A204.1 (cell line): ENCODE results near the gene PPP1R7.

Source experiments
- FAIRE-seq: peaks from 2 replicates; lab custom pipeline; 2012; peaks lifted over from hg19 to GRCh38; lab: Jason Lieb, UNC

The PPP1R7 gene

GRCh38 chr2:241161646-241162281 lies 11.5 kb downstream of the PPP1R7 start:
- no peak for FAIRE-seq

- FAIRE-seq = no peak
These were observed 13.4 kb downstream of the PPP1R7 start for GRCh38 chr2:241163601-241164118.

GRCh38 chr2:241168366-241168765 lies 18.1 kb downstream of the PPP1R7 start:
- FAIRE-seq = no peak

- no peak for FAIRE-seq
These were observed 23.3 kb downstream of the PPP1R7 start for GRCh38 chr2:241173557-241173956.

GRCh38 chr2:241177526-241178334 lies 27.5 kb downstream of the PPP1R7 start:
- FAIRE-seq = no peak

- FAIRE-seq = no peak
These were observed 28.7 kb downstream of the PPP1R7 start for GRCh38 chr2:241178961-241179360.

- FAIRE-seq = no peak
These were observed 29.6 kb downstream of the PPP1R7 start for GRCh38 chr2:241179899-241180298.

GRCh38 chr2:241180495-241180894 lies 30.2 kb downstream of the PPP1R7 start:
- FAIRE-seq = no peak

- FAIRE-seq = no peak
These were observed 31.9 kb downstream of the PPP1R7 start for GRCh38 chr2:241182126-241182525.

GRCh38 chr2:241182531-241183133 lies 32.4 kb downstream of the PPP1R7 start:
- FAIRE-seq = no peak

- no peak for FAIRE-seq
These were observed 33.0 kb downstream of the PPP1R7 start for GRCh38 chr2:241183221-241183620.

GRCh38 chr2:241184901-241185300 lies 34.6 kb downstream of the PPP1R7 start:
- FAIRE-seq = no peak

- FAIRE-seq = no peak
These were observed 35.7 kb downstream of the PPP1R7 start for GRCh38 chr2:241185961-241186360.

- no peak for FAIRE-seq
These were observed 37.0 kb downstream of the PPP1R7 start for GRCh38 chr2:241187101-241187917.

GRCh38 chr2:241187918-241188234 lies 37.6 kb downstream of the PPP1R7 start:
- no peak for FAIRE-seq

GRCh38 chr2:241188361-241189092 lies 38.3 kb downstream of the PPP1R7 start, which contains the start of gene ANO7:
ANO7 (plus strand) TSS chr2:241188677; CDS start chr2:241190064, 1,387 bp downstream.
- FAIRE-seq = no peak

- FAIRE-seq = no peak
These were observed 39.0 kb downstream of the PPP1R7 start for GRCh38 chr2:241189093-241189855.

GRCh38 chr2:241189856-241190201 lies 39.6 kb downstream of the PPP1R7 start:
- FAIRE-seq = no peak

GRCh38 chr2:241190291-241190981 lies 40.2 kb downstream of the PPP1R7 start:
- no peak for FAIRE-seq

- no peak for FAIRE-seq
These were observed 40.8 kb downstream of the PPP1R7 start for GRCh38 chr2:241191081-241191480.
